DOHH2 (cell line): Measurements from ENCODE around the gene NHERF1.

ENCODE experiments used
- EZH2phosphoT487 ChIP-seq: fragments of 200-600 bp; sonication (generic); IDR thresholded peaks from 2 replicates; pipeline ENCODE4 v1.6.1; 2017; ENCODE audit warnings: borderline replicate concordance, mild to moderate bottlenecking, antibody characterized with exemption, low read length, moderate library complexity, mixed read lengths
- TF ChIP-seq, protein P1 (sequence below): fragments of 200-600 bp; sonication (generic); IDR thresholded peaks from one replicate; pipeline ENCODE4 v1.5.1; 2014; ENCODE audit warnings: antibody characterized with exemption, mild to moderate bottlenecking, low read depth, low read length; ENCODE audit not compliant: poor library complexity, severe bottlenecking

DNA sequence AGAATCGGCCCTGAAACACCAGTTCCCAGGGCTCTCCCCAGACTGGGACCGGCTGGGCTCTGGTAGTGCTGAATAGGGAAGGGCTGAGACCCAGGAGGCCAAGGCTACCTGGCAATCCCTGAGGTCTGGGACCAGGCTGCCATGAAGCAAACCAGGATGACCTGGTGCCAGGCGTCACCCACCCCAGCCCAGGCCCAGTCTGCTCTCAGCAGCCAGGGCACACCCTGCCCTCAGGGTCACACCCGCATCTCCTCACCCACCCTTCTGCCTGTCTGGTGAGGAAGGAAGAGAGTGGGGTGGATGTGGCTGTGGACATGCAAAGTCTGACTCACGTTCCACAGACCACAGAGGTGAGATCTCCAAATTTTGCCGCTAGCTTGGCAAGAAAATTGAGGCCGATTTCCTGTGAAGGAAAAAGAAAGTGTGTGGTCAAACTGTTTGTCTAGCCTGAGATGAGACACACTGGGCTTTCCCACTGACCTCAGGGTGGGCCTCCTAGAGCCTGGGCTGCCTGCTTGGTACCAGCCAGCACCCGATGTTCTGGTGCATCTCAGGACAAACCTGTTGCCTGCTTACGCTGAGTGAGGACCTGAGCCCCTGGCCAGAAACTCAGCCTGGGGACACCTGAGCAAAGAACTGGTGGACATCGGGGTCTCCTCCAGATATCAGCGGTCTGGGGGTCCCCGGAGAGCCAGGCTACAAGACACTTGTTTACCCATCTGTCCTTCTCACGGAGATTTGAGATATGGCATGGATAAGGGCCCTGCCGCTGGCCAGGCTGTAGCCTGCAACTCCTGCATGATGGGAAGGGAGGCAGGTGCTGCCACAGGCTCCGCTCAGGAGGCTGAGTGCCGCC lies 17.7 kb upstream of the NHERF1 start:
- TF ChIP-seq, protein P1, sequence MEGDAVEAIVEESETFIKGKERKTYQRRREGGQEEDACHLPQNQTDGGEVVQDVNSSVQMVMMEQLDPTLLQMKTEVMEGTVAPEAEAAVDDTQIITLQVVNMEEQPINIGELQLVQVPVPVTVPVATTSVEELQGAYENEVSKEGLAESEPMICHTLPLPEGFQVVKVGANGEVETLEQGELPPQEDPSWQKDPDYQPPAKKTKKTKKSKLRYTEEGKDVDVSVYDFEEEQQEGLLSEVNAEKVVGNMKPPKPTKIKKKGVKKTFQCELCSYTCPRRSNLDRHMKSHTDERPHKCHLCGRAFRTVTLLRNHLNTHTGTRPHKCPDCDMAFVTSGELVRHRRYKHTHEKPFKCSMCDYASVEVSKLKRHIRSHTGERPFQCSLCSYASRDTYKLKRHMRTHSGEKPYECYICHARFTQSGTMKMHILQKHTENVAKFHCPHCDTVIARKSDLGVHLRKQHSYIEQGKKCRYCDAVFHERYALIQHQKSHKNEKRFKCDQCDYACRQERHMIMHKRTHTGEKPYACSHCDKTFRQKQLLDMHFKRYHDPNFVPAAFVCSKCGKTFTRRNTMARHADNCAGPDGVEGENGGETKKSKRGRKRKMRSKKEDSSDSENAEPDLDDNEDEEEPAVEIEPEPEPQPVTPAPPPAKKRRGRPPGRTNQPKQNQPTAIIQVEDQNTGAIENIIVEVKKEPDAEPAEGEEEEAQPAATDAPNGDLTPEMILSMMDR = no peak
- no peak for TF ChIP-seq EZH2phosphoT487
